AG10803 (cell line): ENCODE results near the gene PDZD2.
"Not testable (repeated sequence)": the region's sequence is repeated elsewhere in the genome, so short reads cannot be mapped to it uniquely, and the experiment has no call there.

Experiments used
- DNase-seq: peaks from one replicate; pipeline ENCODE4 v3.0.0; 2010; ENCODE audit warnings: low read depth
- H3K4me3 ChIP-seq: 2 replicates; pipeline ENCODE4 v1.5.1; 2011; ENCODE audit warnings: mild to moderate bottlenecking, low read length, control low read depth
- CTCF ChIP-seq: conservative IDR thresholded peaks from 2 replicates; pipeline ENCODE4 v1.5.1; 2011; ENCODE audit warnings: mild to moderate bottlenecking, low read length, control low read depth, inconsistent platforms

PDZD2 gene

DNA sequence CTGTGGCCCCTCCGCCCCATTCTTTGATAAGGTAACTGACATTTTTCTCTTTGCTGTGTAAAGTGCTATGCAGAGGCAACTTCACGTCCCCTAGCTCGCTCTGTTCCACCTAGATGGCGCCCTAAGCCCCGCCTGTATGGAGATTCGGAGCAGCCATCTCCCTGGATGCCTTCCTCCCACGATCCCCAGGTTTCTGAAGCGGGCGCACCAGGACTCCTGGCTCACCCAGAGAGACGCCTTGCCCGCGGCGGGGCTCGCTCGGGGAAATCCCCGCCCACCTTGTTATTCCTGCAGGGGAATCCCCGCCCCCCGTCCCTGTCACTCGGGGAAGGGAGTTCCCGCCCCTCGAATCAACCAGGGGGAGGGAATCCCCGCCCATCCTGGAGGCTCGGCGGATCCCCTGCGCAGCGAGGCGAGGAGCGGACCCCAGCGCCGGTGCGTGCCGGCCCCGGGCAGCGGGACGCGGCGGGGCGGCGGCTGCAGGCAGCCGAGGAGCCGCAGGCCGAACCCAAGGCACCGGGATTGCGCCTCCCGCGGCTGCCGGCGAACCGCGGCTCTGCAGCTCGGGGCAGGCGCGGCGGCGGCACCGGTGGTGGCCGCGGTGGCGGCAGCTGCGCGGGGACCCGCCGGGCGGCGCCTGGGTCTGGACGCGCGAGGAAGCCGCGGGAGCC is at the start of gene PDZD2:
Gene PDZD2 (plus strand): TSS at position 384 of the 671 bp plus-strand sequence.
- DNase-seq = peak; percentile 41
- TF ChIP-seq CTCF = peak; percentile 42
- H3K4me3 ChIP-seq = peak within 1 kb of the TSS; percentile 61

DNA sequence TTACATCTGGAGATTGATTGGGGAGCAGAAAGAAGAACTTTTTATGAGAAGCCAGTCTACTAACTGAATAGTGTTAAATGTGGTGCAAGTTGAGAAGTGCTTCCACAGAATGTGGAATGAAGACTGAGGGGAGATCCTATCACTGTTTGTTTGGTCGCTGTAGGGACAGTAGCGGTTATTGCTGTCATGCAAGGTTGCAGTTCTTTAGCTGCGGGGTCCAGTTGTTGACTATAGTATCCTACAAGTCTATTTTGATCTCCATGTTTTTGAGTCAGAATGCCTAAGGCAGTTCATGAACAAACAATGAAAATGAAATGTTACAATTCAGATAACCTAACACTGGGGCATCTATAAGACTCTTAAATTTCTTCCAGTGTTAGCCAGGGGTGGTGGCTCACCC is 45.3 kb upstream of the PDZD2 start:
- no peak for TF ChIP-seq CTCF
- no peak overlapping the region for H3K4me3 ChIP-seq
- DNase-seq = no peak

GRCh38 chr5:31596354-31596753 is 42.6 kb upstream of the PDZD2 start:
- no peak for TF ChIP-seq CTCF
- no peak overlapping the region for H3K4me3 ChIP-seq
- no peak for DNase-seq

DNA sequence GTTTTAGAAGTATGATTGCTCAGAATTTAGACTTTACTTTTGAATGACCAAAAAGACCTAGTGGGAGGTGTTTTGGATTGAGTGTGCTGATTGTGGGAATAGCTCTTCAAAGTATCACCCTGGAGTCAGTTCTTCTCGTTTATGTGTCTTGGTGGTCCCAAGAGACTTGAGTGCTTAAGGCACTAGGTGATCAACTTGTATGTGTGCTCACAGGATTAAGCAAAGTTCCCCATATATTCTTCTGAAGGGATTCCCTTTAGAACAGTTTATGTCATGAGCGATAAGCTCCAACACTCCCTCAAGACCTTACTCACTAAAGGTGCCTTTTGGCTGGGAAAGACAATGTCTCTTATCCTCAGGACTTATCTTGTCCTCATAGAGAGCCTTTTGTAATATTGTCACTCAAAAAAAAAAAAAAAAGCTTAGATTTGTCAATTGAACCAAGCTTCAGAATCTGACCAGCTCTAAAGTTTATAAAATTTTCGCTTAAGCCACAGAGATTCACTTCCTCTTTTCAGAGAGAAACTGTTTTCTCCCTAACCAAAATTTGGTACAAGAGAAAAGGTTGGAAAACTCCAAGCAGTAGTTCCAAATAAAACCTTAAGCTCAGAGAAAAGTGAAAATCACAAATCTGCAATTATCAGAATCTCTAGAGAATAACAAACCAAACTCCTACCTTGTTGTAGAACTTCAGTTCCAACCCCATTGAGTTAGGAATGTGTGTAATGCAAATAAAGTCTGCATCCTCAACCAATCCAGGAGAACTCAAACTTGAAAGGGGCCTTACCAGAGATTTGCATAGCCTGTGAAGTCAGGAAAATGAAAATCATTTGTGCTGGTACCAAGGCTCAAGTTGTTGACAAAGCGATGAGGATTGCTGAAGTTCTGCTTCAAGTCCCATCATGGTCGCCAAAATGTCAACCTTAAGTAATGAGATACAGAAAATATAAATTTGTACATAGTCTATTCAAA is 40.0 kb upstream of the PDZD2 start:
- no peak overlapping the region for H3K4me3 ChIP-seq
- no peak for TF ChIP-seq CTCF
- DNase-seq = no peak

- not testable (repeated sequence) for H3K4me3 ChIP-seq, DNase-seq
These were observed 36.6 kb upstream of the PDZD2 start for GRCh38 chr5:31602305-31602704.

GRCh38 chr5:31604240-31604639 is 34.7 kb upstream of the PDZD2 start:
- no peak for TF ChIP-seq CTCF
- DNase-seq = no peak
- H3K4me3 ChIP-seq = no peak overlapping the region

DNA sequence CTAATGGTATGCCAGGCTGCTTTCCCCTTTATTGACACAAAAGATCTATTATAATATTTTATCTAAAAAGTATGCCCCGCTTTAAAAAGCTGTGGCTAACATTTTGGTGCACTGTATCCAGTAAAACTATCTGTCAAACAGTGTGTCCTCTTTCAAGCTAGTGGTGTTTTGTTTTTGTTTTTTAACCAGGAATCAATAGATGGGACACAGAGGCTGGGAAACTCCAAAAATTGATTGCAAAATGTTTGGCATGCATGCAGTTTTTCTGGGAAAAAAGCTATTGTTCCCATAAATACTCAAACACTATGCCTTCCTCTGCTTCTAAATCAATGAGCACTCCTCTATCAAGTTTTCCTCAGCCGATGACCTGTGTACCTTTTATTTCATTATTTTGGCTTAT is 34.3 kb upstream of the PDZD2 start:
- no peak for TF ChIP-seq CTCF
- no peak overlapping the region for H3K4me3 ChIP-seq
- DNase-seq = no peak
